ENCODE measurements around the gene ABCF3.

DNA sequence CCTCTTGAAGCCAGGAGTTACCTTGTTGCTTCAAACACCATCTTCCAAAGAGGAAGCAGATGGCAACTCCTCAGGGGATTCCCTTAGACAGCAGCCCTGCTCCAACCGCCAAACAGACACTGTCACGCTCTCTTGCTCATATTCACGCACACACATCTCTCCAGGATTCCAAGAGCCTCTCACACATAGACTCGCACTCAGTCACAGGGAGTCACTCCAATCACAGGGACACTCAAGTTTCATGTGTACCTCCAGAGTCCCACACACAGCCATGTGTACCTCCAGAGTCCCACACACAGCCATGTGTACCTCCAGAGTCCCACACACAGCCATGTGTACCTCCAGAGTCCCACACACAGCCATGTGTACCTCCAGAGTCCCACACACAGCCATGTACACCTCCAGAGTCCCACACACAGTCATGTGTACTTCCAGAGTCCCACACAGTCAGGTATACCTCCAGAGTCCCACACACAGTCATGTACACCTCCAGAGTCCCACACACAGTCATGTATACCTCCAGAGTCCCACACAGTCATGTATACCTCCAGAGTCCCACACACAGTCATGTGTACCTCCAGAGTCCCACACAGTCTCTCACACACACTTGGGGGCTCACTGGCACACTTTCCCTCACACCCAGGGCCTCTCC is 49.5 kb downstream of the ABCF3 start:
- TF ChIP-seq, protein P1, sequence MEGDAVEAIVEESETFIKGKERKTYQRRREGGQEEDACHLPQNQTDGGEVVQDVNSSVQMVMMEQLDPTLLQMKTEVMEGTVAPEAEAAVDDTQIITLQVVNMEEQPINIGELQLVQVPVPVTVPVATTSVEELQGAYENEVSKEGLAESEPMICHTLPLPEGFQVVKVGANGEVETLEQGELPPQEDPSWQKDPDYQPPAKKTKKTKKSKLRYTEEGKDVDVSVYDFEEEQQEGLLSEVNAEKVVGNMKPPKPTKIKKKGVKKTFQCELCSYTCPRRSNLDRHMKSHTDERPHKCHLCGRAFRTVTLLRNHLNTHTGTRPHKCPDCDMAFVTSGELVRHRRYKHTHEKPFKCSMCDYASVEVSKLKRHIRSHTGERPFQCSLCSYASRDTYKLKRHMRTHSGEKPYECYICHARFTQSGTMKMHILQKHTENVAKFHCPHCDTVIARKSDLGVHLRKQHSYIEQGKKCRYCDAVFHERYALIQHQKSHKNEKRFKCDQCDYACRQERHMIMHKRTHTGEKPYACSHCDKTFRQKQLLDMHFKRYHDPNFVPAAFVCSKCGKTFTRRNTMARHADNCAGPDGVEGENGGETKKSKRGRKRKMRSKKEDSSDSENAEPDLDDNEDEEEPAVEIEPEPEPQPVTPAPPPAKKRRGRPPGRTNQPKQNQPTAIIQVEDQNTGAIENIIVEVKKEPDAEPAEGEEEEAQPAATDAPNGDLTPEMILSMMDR (IDR thresholded peaks at IDR 0.05): no peak
- TF ChIP-seq POLR2A (IDR thresholded peaks at IDR 0.05): no peak
